ENCODE results near the gene NOB1.
A peak's percentile ranks its signal among the peaks of the same experiment; 100 is the strongest.
"Not testable (repeated sequence)": the region's sequence is repeated elsewhere in the genome, so short reads cannot be mapped to it uniquely, and the experiment has no call there.

The NOB1 gene

DNA sequence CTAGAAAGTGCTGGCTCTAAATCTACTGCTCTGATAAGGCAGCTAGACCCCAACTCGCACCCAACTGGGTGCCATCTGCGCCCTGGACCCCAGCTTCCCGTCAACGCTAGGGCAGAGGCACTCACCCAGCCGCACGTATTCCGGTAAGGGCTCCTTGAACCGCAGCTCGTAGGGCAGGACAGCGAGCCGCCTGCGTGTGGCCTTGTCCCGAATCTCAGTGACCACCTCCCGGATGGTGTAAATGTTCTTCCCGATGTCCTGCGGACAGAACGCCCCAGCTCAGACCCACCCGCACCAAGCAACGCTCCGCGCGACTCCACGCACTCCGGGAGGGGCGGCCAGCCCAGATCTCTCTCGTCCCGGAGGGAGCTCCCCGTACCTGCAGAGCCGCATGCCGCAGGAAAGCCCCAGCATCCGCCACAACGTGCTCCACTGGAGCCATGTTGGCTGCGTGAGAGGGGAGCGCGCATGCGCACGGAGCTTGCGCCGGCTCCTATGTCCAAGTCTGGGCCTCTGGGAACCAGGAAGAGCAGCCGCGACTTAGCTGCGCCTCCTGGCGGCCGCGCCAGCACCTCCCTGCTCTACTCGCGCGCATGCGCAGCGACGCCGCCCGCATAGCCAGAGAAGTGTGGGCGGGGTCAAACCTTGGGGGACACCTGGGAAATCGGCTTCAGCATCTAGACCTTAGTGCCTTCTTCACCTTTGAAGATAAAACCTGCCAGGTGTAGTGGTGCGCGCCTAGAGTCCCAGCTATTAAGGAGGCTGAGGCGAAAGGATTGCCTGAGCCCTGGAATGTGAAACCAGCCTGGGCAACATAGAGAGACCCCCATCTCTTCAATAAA lies at the start of gene NOB1:
Gene NOB1 (minus strand): TSS at position 458 of the 842 bp plus-strand sequence. CDS start 16 bp downstream, at position 442.
- peak; percentile 64 to 98 (median 94) for DNase-seq

DNA sequence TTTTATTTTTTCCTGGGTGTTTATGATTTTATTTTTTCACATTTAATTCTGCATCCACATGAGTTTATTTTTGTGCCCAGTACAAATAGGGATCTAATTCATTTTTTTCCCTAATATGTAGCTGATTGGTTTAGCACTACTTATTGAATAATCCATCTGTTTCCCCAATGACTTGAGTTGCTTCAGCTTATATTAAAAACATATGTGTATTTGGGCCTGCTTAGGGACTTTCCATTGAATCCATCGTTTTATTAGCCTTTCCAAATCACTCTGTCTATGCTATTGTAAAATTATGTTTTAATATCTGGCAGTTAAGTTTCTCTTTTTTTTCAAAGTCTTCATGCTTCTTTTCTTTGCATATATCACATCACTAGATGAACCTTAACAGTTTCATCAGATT lies 49.6 kb upstream of the NOB1 start:
- DNase-seq = no peak

GRCh38 chr16:69799611-69800031 lies 44.9 kb upstream of the NOB1 start:
- DNase-seq = peak in 5 of 56 donors; percentile 4 to 30 (median 16)

GRCh38 chr16:69798466-69798865 lies 43.7 kb upstream of the NOB1 start:
- peak in 31 of 56 donors; percentile 3 to 54 (median 14) for DNase-seq

- peak in 29 of 56 donors; percentile 7 to 64 (median 33) for DNase-seq
Observed at GRCh38 chr16:69796285-69797118, 41.8 kb upstream of the NOB1 start.

- DNase-seq = no peak
Observed at GRCh38 chr16:69794486-69794885, 39.8 kb upstream of the NOB1 start.

- no peak for DNase-seq
Observed at GRCh38 chr16:69793526-69793925, 38.8 kb upstream of the NOB1 start.

- not testable (repeated sequence) for DNase-seq
Observed at GRCh38 chr16:69791391-69791847, 36.7 kb upstream of the NOB1 start.

GRCh38 chr16:69787883-69788282 lies 33.2 kb upstream of the NOB1 start:
- no peak for DNase-seq

DNA sequence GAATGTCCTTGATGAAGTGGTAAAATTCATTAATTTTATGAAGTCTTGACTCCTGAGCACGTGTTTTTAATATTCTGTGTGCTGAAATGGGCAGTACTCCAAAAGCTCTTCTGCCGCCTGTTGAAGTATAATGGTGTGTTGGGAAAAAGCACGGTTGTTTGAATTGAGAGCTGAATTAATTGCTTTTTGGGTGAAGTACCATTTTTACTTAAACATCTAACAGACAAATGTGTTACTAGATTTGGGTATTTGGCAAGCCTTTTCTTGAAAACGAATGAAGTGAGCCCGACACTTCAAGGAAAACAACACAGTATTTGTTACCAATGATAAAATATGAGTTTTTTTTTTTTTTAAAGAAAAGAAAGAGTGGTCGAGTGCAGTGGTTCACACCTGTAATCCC lies 29.9 kb upstream of the NOB1 start:
- DNase-seq = no peak

GRCh38 chr16:69781118-69781517 lies 26.4 kb upstream of the NOB1 start:
- DNase-seq = no peak

DNA sequence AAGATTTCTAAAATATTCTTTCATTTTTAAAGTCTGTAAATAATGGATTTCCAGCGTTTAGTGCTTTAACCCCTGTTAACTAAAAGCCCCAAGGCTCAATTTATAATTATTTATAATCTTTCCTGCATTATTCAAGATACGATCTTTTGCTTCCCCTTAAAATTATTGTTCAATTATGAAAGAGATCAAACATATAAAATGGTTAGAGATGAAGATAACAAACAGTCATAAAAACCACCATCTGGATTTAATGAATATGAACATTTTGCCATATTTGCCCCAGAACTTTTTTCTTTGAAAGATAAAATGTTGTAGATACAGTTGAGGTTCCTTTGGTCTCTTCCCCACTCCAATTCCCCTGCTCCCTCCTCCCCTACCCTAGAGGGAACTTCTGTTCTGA lies 25.0 kb upstream of the NOB1 start:
- no peak for DNase-seq

- DNase-seq = no peak
Observed at GRCh38 chr16:69775563-69775962, 20.8 kb upstream of the NOB1 start.

DNA sequence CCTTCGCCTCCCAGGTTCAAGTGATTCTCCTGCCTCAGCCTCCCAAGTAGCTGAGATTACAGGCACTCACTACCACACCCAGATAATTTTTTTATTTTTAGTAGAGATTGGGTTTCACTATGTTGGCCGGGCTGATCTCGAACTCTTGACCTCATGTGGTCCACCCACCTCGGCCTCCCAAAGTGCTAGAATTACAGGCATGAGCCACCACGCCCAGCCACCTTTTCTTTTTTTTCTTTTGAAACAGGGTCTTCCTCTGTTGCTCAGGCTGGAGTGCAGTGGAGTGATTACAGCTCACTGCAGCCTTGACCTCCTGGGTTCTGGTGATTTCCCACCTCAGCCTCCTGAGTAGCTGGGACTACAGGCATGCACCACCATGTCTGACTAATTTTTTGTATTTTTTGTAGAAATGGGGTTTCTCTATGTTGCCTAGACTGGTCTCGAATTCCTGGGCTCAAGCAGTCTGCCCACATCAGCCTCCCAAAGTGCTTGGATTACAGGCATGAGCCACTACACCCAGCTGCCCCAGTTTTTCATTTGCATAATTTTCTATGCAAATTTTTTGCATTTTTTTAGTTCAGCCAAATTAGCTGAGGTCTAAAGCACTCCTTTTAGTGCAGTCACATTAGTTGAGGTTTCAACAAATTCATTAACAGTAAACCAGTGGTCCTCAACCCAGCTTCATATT lies 18.7 kb upstream of the NOB1 start:
- DNase-seq = no peak

DNA sequence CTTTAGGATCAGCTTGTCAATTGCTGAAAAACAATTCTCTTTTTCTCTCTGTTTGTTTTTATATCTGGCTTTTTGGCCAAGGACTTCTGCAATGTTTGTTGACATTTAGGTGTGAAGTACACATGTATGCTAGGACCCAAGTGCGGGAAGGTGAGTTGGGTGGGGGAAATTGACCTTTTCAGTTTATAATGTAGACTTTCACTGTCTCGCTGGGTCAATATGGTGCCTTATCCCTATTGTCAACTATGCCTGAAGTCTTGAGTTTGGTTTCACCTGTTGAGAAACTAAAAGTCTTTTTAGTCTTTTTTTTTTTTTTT lies 16.9 kb upstream of the NOB1 start:
- DNase-seq = no peak

DNA sequence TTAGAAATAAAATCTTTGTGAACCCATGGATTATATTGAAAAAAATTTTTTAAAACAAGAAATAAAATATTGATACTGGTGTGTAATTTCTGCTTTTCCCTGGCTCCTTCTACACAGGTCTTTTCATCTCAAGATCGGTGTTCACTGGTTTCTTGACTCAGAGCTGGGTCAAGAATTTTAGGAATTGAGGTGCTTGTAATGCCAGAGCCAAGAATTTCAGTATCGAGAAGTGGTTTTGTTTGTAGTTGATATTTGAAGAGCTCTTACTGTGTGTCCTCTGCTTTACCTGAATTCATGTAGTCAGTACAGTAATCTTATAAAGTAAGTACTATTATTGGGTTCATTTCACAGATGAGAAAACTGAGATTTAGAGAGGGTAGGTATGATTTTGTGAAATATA lies 14.7 kb upstream of the NOB1 start:
- DNase-seq = no peak

DNA sequence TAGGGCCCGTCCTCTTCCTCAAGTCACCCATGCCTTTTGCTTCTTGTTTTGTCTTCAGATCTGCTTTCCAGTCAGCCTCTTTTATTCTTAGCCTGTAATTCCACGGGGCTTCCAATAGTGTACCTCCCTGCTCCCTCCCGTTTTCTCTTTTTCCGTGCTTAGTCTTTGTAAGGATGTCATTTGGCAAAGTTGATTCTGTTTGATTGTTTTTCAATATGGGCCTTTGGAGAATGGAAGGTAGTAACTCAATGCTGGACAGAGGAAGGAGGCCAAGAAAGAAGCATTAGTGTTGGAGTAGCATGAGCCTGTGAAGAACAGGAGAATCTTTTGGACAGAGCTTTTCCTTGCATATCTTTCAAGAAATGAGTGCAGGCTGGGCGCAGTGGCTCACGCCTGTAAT lies 13.9 kb upstream of the NOB1 start:
- DNase-seq = no peak

DNA sequence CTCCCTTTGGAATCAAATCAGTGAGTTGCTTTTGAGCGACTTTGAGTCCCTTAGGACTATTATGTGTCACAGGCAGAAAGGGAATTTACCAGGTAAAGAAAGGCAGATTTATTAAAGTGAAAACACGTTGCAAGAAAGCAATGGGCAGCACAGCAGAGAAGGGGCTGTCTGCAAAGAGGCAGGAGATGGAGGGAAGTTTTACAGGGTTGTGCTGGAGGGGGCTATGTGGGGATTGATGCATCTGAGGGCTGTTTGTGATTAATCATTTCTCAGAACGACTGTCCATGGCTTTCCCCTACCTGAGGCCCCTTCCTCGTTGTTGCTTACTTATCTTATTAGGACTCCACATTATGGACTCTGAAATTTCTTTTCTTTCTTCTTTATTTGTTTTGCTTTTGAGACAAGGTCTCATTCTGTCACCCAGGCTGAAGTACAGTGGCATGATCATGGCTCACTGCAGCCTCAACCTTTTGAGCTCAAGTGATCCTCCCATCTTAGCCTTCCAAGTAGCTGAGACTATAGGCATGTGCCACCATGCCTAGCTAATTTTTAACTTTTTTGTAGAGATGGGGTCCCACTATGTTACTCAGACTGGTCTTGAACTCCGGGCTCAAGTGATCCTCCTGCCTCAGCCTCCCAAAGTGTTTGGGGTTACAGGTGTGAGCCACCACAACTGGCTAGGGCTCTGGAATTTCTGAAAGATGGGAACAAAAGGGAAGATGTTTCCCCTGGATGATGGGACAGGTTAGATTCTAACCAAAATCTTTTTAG lies 12.9 kb upstream of the NOB1 start:
- no peak for DNase-seq

- DNase-seq = no peak
Observed at GRCh38 chr16:69763599-69763942, 8.8 kb upstream of the NOB1 start.

DNA sequence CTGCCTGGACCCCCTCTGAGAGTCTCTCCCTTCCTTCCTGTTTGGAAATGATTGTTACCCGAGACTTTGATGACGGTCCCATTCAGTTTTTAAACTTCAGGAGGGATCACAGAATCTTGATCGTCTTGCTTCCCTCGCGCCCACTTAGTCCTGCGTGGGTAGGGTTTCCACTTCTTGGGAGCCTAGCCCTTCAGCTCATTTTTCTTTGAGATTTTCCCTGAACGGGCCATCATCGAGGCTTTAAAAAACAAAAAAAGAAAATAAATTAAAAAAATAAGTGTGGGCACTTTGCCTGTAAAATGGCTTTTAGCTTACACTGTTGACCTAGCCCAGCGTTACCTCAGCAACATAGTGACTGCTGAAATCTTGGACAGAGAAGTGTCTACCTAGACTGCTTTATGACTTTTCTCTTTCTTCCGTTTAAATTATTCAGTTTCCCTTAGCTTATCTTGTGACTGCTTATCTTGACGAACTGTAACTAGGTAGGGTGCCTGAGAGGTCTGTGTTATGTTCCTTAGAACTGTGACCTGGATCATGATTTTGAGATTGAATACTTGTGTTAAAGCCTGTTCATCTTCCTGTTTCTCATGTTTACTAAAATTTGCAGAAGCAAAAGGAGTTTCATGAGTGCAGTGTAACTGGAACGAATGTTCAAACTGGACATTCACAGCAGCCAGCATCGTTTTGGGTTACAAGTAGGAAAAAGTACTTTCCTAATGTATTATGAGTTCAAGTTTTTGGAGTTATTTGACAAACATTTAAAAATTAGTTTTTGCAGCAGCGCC lies 8.3 kb upstream of the NOB1 start:
- DNase-seq = peak in 2 of 56 donors; percentile 12 to 44
